Measurements from ENCODE around the gene IER3. TPM values are rescaled to one million over a fixed set of nuclear protein-coding genes. Genes with fewer than 3 reads are reported as not detected.
A peak's percentile ranks its signal among the peaks of the same experiment; 100 is the strongest.

Gene IER3
- total and polyA plus RNA-seq, 2 of the 13 experiments (the other 11 are each of a cell fraction or from before 2014, with no cell fraction given): 51.1 to 131 TPM

DNA sequence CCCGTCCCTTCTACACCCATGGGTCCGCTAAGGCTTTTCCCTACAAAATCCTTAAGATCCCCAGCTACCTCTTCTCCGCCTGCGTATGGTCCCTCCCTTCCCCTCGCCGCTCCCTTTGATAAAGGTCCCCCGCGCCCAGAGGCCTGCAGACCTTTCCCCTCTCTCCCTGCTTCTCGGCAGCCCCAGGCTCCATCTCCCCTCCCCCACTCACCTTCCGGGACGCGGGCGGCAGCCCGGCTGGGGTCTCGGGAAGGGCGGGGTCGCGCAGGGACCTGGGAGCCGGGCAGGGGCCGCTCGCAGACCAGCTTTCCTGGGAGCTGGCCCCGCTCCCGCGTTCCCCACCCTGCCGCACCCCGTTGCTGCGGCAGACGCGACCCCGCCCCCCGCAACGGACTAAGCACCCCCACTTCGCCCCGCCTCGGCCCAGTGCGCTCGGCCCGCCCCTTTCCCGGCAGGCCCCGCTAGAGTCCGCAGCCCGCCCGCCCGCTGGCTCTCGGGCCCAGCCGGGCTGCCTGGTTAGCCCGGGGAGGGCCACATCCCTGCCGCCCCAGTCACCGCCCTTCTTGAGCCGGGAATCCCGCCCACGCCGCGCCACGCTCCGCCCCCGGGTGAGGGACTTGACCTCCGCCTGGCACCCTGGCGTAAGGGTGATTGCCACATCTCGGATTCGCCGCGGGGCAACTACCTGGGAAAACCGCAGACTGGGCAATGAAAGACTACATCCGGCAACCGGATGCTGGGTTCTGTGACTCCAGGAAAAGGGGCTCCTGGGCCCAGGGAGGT, 1.8 kb downstream of the IER3 start, which contains the start of gene FLOT1 (continued):
- TF ChIP-seq REXO4 (CRISPR knock-in tag; IDR thresholded peaks at IDR 0.05; ENCODE audit: borderline replicate concordance): peak; percentile 73; the same call in 1 of the 2 replicates
- no peak for TF ChIP-seq NFE2L2 (IDR thresholded peaks at IDR 0.05; ENCODE audit: low read length)
- TF ChIP-seq, protein P1, sequence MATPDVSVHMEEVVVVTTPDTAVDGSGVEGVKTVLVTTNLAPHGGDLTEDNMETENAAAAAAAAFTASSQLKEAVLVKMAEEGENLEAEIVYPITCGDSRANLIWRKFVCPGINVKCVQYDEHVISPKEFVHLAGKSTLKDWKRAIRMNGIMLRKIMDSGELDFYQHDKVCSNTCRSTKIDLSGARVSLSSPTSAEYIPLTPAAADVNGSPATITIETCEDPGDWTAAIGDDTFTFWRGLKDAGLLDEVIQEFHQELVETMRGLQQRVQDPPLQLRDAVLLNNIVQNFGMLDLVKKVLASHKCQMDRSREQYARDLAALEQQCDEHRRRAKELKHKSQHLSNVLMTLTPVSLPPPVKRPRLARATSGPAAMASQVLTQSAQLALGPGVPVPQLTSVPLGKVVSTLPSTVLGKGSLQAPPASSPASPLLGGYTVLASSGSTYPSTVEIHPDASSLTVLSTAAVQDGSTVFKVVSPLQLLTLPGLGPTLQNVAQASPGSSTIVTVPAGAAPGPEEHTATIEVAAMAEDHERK (CRISPR knock-in tag; IDR thresholded peaks at IDR 0.05; ENCODE audit: low read depth): no peak
- no peak; the same call in 1 of the 2 replicates for TF ChIP-seq KMT2A (CRISPR knock-in tag; IDR thresholded peaks at IDR 0.05)
- TF ChIP-seq CEBPG (CRISPR knock-in tag; IDR thresholded peaks at IDR 0.05): peak; percentile 96
- peak; percentile 85 for TF ChIP-seq MXD4 (CRISPR knock-in tag; IDR thresholded peaks at IDR 0.05)
- TF ChIP-seq SIX1 (CRISPR knock-in tag; IDR thresholded peaks at IDR 0.05; ENCODE audit: borderline replicate concordance): peak; percentile 70
- peak; percentile 99 for TF ChIP-seq RXRA (CRISPR knock-in tag; IDR thresholded peaks at IDR 0.05)
- TF ChIP-seq, protein P2, sequence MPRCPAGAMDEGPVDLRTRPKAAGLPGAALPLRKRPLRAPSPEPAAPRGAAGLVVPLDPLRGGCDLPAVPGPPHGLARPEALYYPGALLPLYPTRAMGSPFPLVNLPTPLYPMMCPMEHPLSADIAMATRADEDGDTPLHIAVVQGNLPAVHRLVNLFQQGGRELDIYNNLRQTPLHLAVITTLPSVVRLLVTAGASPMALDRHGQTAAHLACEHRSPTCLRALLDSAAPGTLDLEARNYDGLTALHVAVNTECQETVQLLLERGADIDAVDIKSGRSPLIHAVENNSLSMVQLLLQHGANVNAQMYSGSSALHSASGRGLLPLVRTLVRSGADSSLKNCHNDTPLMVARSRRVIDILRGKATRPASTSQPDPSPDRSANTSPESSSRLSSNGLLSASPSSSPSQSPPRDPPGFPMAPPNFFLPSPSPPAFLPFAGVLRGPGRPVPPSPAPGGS (CRISPR knock-in tag; IDR thresholded peaks at IDR 0.05): peak; percentile 95; the same call in 1 of the 2 replicates
- TF ChIP-seq ZNF468 (CRISPR knock-in tag; IDR thresholded peaks at IDR 0.05): 0 out of 2 replicates have a peak, but pooled peaks have one; percentile 44
- TF ChIP-seq, protein P3, sequence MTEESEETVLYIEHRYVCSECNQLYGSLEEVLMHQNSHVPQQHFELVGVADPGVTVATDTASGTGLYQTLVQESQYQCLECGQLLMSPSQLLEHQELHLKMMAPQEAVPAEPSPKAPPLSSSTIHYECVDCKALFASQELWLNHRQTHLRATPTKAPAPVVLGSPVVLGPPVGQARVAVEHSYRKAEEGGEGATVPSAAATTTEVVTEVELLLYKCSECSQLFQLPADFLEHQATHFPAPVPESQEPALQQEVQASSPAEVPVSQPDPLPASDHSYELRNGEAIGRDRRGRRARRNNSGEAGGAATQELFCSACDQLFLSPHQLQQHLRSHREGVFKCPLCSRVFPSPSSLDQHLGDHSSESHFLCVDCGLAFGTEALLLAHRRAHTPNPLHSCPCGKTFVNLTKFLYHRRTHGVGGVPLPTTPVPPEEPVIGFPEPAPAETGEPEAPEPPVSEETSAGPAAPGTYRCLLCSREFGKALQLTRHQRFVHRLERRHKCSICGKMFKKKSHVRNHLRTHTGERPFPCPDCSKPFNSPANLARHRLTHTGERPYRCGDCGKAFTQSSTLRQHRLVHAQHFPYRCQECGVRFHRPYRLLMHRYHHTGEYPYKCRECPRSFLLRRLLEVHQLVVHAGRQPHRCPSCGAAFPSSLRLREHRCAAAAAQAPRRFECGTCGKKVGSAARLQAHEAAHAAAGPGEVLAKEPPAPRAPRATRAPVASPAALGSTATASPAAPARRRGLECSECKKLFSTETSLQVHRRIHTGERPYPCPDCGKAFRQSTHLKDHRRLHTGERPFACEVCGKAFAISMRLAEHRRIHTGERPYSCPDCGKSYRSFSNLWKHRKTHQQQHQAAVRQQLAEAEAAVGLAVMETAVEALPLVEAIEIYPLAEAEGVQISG (CRISPR knock-in tag; IDR thresholded peaks at IDR 0.05): peak; percentile 23
- TF ChIP-seq, protein P4, sequence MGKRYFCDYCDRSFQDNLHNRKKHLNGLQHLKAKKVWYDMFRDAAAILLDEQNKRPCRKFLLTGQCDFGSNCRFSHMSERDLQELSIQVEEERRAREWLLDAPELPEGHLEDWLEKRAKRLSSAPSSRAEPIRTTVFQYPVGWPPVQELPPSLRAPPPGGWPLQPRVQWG (CRISPR knock-in tag; IDR thresholded peaks at IDR 0.05; ENCODE audit: borderline replicate concordance, low read depth): no peak
- TF ChIP-seq, protein P5, sequence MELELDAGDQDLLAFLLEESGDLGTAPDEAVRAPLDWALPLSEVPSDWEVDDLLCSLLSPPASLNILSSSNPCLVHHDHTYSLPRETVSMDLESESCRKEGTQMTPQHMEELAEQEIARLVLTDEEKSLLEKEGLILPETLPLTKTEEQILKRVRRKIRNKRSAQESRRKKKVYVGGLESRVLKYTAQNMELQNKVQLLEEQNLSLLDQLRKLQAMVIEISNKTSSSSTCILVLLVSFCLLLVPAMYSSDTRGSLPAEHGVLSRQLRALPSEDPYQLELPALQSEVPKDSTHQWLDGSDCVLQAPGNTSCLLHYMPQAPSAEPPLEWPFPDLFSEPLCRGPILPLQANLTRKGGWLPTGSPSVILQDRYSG (CRISPR knock-in tag; IDR thresholded peaks at IDR 0.05): no peak
- TF ChIP-seq IKZF4 (CRISPR knock-in tag; IDR thresholded peaks at IDR 0.05; ENCODE audit: borderline replicate concordance, low read depth, not compliant biosample characterization): no peak
- TF ChIP-seq ZSCAN31 (CRISPR knock-in tag; IDR thresholded peaks at IDR 0.05; ENCODE audit: low read depth): peak; percentile 80; the same call in 1 of the 2 replicates
- peak; percentile 83 for TF ChIP-seq ZNF143 (CRISPR knock-in tag; IDR thresholded peaks at IDR 0.05)
- TF ChIP-seq TFDP1 (CRISPR knock-in tag; IDR thresholded peaks at IDR 0.05; ENCODE audit: borderline replicate concordance): no peak; the same call in none of the 2 replicates
- peak; percentile 98 for TF ChIP-seq BATF2 (CRISPR knock-in tag; IDR thresholded peaks at IDR 0.05)
- TF ChIP-seq YY1 (IDR thresholded peaks at IDR 0.05; ENCODE audit: insufficient read depth, insufficient replicate concordance, low read depth, low read length): peak; percentile 71
